Regular cardiac myocyte (primary cell): ENCODE measurements around the gene TMTC4. TPM values are rescaled to one million over a fixed set of nuclear protein-coding genes. Genes with fewer than 3 reads are reported as not detected.

ENCODE experiments used
- total RNA-seq: library from RNA; depleted of rRNA; stranded (reverse); fragments of >200 nt; gene quantifications from 2 replicates; pipeline ENCODE4 v1.2.3, GENCODE V29; 2014

The TMTC4 gene
- total RNA-seq: 26.8 and 43.7 TPM in 2 replicates

GRCh38 chr13:100674572-100674871 lies at the start of gene TMTC4:
TSS of gene TMTC4 (minus strand) at chr13:100674795. CDS start at chr13:100670362, 4,433 bp downstream.

GRCh38 chr13:100588331-100589177 lies 86.0 kb downstream of the TMTC4 start, which contains the start of gene GGACT:
TSS of gene GGACT (minus strand) at chr13:100588789. CDS start at chr13:100532591, 56,198 bp downstream.

Other genes starting within 250 kb of the TMTC4 start
- gene GGACT, start 86.0 kb downstream of the TMTC4 start, total RNA-seq: 2.3 and 4.2 TPM in 2 replicates